CD4-positive, alpha-beta T cell (primary cell): Measurements from ENCODE around the gene ZNF74. TPM values are rescaled to one million over a fixed set of nuclear protein-coding genes. Genes with fewer than 3 reads are reported as not detected.
"Not testable (repeated sequence)": the region's sequence is repeated elsewhere in the genome, so short reads cannot be mapped to it uniquely, and the experiment has no call there.

ENCODE experiments used
- ATAC-seq: fragments of 200-7000 bp; cut with Tn5 transposase; one replicate; pipeline ENCODE4 v1.10.0; 2022; ENCODE audit warnings: mild to moderate bottlenecking; ENCODE audit not compliant: poor library complexity
- CTCF ChIA-PET: fragments of 350-600 bp; sonication (Branson Sonifier 250); formaldehyde crosslinking; loops from one replicate; lab custom pipeline; 2021; ENCODE audit warnings: antibody characterized with exemption, inconsistent platforms; lab: Charles Lee
- POLR2A ChIA-PET: fragments of 350-600 bp; sonication (Branson Sonifier 250); formaldehyde crosslinking; loops from one replicate; lab custom pipeline; 2021; ENCODE audit warnings: antibody characterized with exemption, inconsistent platforms; lab: Charles Lee
- DNase-seq, 14 experiments: peaks; one replicate each; pipeline ENCODE4 v3.0.0-alpha.2; 2013 to 2020; ENCODE audit warnings: mixed read lengths in 2 of 14
- H3K27ac ChIP-seq, 2 donors: one replicate each; pipeline versions ENCODE4 v1.5.1 to v1.7.0; 2013; ENCODE audit warnings: low read length in 2 of 2, low read depth in 1 of 2, mild to moderate bottlenecking in 1 of 2
- H3K27me3 ChIP-seq, 2 experiments: 1 replicate in 1 of 2; 2 replicates in 1 of 2; pipeline versions ENCODE4 v1.6.1 to v1.7.0; 2013; ENCODE audit warnings: low read length in 2 of 2, control low read depth in 1 of 2, mild to moderate bottlenecking in 1 of 2, moderate library complexity in 1 of 2; ENCODE audit not compliant: insufficient read depth in 2 of 2, control insufficient read depth in 1 of 2
- H3K36me3 ChIP-seq: one replicate; pipeline ENCODE4 v1.6.1; 2013; ENCODE audit warnings: low read length, control low read depth; ENCODE audit not compliant: insufficient read depth
- H3K4me1 ChIP-seq: one replicate; pipeline ENCODE4 v1.6.1; 2013; ENCODE audit warnings: low read length, control low read depth; ENCODE audit not compliant: insufficient read depth
- H3K4me3 ChIP-seq: one replicate; pipeline ENCODE4 v1.5.1; 2013; ENCODE audit warnings: mild to moderate bottlenecking, low read length, moderate library complexity
- H3K9me3 ChIP-seq, 2 experiments: 1 replicate in 1 of 2; 2 replicates in 1 of 2; pipeline versions ENCODE4 v1.6.1 to v1.7.0; 2013; ENCODE audit warnings: low read length in 2 of 2, mild to moderate bottlenecking in 2 of 2, control low read depth in 1 of 2, moderate library complexity in 1 of 2; ENCODE audit not compliant: control insufficient read depth in 1 of 2, insufficient read depth in 1 of 2
- H3K27ac Mint-ChIP-seq: one replicate; pipeline ENCODE4 v1.8.0; 2020; ENCODE audit warnings: mixed read lengths
- H3K27me3 Mint-ChIP-seq: one replicate; pipeline ENCODE4 v1.8.0; 2021; ENCODE audit warnings: mixed read lengths
- H3K36me3 Mint-ChIP-seq: one replicate; pipeline ENCODE4 v1.8.0; 2021; ENCODE audit warnings: low read depth, mixed read lengths
- H3K4me1 Mint-ChIP-seq: one replicate; pipeline ENCODE4 v1.8.0; 2021; ENCODE audit warnings: low read depth, mixed read lengths
- H3K4me3 Mint-ChIP-seq: one replicate; pipeline ENCODE4 v1.8.0; 2020; ENCODE audit warnings: mild to moderate bottlenecking, mixed read lengths
- H3K9me3 Mint-ChIP-seq: one replicate; pipeline ENCODE4 v1.8.0; 2020; ENCODE audit warnings: mixed read lengths
- intact Hi-C, 2 experiments: fragments of 100-400 bp; cut with DNase I in 1 of 2; cut with micrococcal nuclease in 1 of 2; formaldehyde crosslinking; loops; one replicate each; pipeline versions ENCODE4 v1.15.1 to v1.9.0; 2023 to 2025; cut with DNase I, micrococcal nuclease
- total RNA-seq, 174 experiments: library from RNA in 2 of 174; stranded (reverse) in 2 of 174; gene quantifications; one replicate each; pipeline ENCODE4 v1.2.3 and lab custom pipeline; 2021 to 2026

ZNF74 gene
- total RNA-seq, 2 experiments from 2014 or later: 1.7 to 2.3 TPM

GRCh38 chr22:20356906-20357305 lies 37.0 kb upstream of the ZNF74 start:
- CTCF ChIA-PET, H3K9me3 ChIP-seq, H3K27ac ChIP-seq, H3K27me3 Mint-ChIP-seq, H3K4me1 Mint-ChIP-seq, H3K4me1 ChIP-seq, H3K4me3 Mint-ChIP-seq, H3K4me3 ChIP-seq, H3K27ac Mint-ChIP-seq, H3K36me3 Mint-ChIP-seq, POLR2A ChIA-PET, H3K9me3 Mint-ChIP-seq, H3K27me3 ChIP-seq, intact Hi-C loops, H3K36me3 ChIP-seq, ATAC-seq: not testable (repeated sequence)
- peak in 1 of 14 experiments; percentile 1 for DNase-seq

GRCh38 chr22:20357967-20358366 lies 36.0 kb upstream of the ZNF74 start:
- H3K27ac ChIP-seq, POLR2A ChIA-PET, intact Hi-C loops, H3K4me1 ChIP-seq, H3K27ac Mint-ChIP-seq, H3K27me3 Mint-ChIP-seq, H3K9me3 Mint-ChIP-seq, CTCF ChIA-PET, H3K27me3 ChIP-seq, H3K4me3 Mint-ChIP-seq, H3K36me3 ChIP-seq, H3K4me3 ChIP-seq, H3K4me1 Mint-ChIP-seq, ATAC-seq, H3K36me3 Mint-ChIP-seq, H3K9me3 ChIP-seq: not testable (repeated sequence)
- DNase-seq: peak in 1 of 14 experiments; percentile 8

- H3K4me3 Mint-ChIP-seq, H3K27me3 ChIP-seq, H3K27ac Mint-ChIP-seq, POLR2A ChIA-PET, H3K4me1 ChIP-seq, H3K36me3 ChIP-seq, CTCF ChIA-PET, H3K27me3 Mint-ChIP-seq, H3K4me1 Mint-ChIP-seq, H3K9me3 Mint-ChIP-seq, ATAC-seq, H3K36me3 Mint-ChIP-seq, H3K9me3 ChIP-seq, H3K27ac ChIP-seq, H3K4me3 ChIP-seq, intact Hi-C loops: not testable (repeated sequence)
- peak in 1 of 14 experiments; percentile 4 for DNase-seq
Observed at GRCh38 chr22:20358503-20359239, 35.3 kb upstream of the ZNF74 start.

GRCh38 chr22:20360261-20360660 lies 33.7 kb upstream of the ZNF74 start:
- CTCF ChIA-PET, H3K27ac Mint-ChIP-seq, ATAC-seq, H3K4me3 Mint-ChIP-seq, H3K27me3 ChIP-seq, intact Hi-C loops, POLR2A ChIA-PET, H3K27me3 Mint-ChIP-seq, H3K9me3 Mint-ChIP-seq, H3K27ac ChIP-seq, DNase-seq, H3K4me3 ChIP-seq, H3K36me3 ChIP-seq, H3K36me3 Mint-ChIP-seq, H3K9me3 ChIP-seq: not testable (repeated sequence)
- peaks cover 10% of the 10 kb centered on the region for H3K4me1 ChIP-seq
- H3K4me1 Mint-ChIP-seq: peaks cover 23% of the 10 kb centered on the region

GRCh38 chr22:20360866-20361751 lies 32.8 kb upstream of the ZNF74 start:
- POLR2A ChIA-PET, H3K36me3 Mint-ChIP-seq: not testable (repeated sequence)

GRCh38 chr22:20361752-20362229 lies 32.2 kb upstream of the ZNF74 start:
- H3K4me3 ChIP-seq, H3K27ac Mint-ChIP-seq, H3K27me3 ChIP-seq, POLR2A ChIA-PET, H3K36me3 Mint-ChIP-seq, H3K9me3 Mint-ChIP-seq, H3K36me3 ChIP-seq, H3K9me3 ChIP-seq, intact Hi-C loops, H3K4me3 Mint-ChIP-seq, CTCF ChIA-PET, ATAC-seq, H3K27me3 Mint-ChIP-seq, H3K27ac ChIP-seq: not testable (repeated sequence)
- peaks cover 26% of the 10 kb centered on the region for H3K4me1 Mint-ChIP-seq
- DNase-seq: peak in 1 of 14 experiments; percentile 6
- H3K4me1 ChIP-seq: peaks cover 11% of the 10 kb centered on the region

More at GRCh38 chr22:20360866-20361751, 32.8 kb upstream of the ZNF74 start:
- H3K4me3 Mint-ChIP-seq, H3K27ac ChIP-seq, H3K27me3 Mint-ChIP-seq, CTCF ChIA-PET, intact Hi-C loops, H3K4me3 ChIP-seq, H3K27me3 ChIP-seq, DNase-seq, ATAC-seq, H3K36me3 ChIP-seq, H3K27ac Mint-ChIP-seq, H3K9me3 Mint-ChIP-seq, H3K9me3 ChIP-seq: not testable (repeated sequence)
- H3K4me1 ChIP-seq: peaks cover 11% of the 10 kb centered on the region
- H3K4me1 Mint-ChIP-seq: peaks cover 26% of the 10 kb centered on the region
